ENCODE data around the gene RBM19. TPM values are rescaled to one million over a fixed set of nuclear protein-coding genes. Genes with fewer than 3 reads are reported as not detected.

RBM19 gene
- total and polyA plus RNA-seq, 2 of the 4 experiments (the other 2 are of a cell fraction): 18.7 to 19.2 TPM

- TF ChIP-seq MAZ (IDR thresholded peaks at IDR 0.05; ENCODE audit: borderline replicate concordance, low read depth, low read length) (no peak), MAFK (IDR thresholded peaks at IDR 0.05; ENCODE audit: low read depth, low read length) (no peak), MXI1 (IDR thresholded peaks at IDR 0.05; ENCODE audit: borderline replicate concordance, low read depth, low read length) (no peak), RAD21 (IDR thresholded peaks at IDR 0.05; ENCODE audit: low read length) (no peak), RFX5 (IDR thresholded peaks at IDR 0.05; ENCODE audit: low read depth, low read length) (no peak), CHD1 (IDR thresholded peaks at IDR 0.05; ENCODE audit: low read depth, low read length) (no peak), USF2 (IDR thresholded peaks at IDR 0.05; ENCODE audit: low read depth, low read length) (no peak), SMC3 (IDR thresholded peaks at IDR 0.05; ENCODE audit: low read depth, low read length) (no peak), ELK1 (IDR thresholded peaks at IDR 0.05; ENCODE audit: borderline replicate concordance, low read depth, low read length) (no peak), RCOR1 (IDR thresholded peaks at IDR 0.05; ENCODE audit: insufficient replicate concordance, low read length) (no peak), POLR2A (IDR thresholded peaks at IDR 0.05; ENCODE audit: low read depth, low read length) (no peak)
- dilution Hi-C loops (cut with HindIII; ENCODE audit: low sequenced_read_pairs, unreplicated experiment): no loop called here
- DNase-seq: no peak
- Histone ChIP-seq H2AFZ (replicated peaks; ENCODE audit: low read length, poor library complexity) (no peak overlapping the region), H3K18ac (ENCODE audit: low read depth, low read length) (no peak overlapping the region), H3K14ac (replicated peaks; ENCODE audit: low read depth, low read length) (no peak overlapping the region), H3K27ac (ENCODE audit: insufficient read depth, low read length) (no peak overlapping the region), H4K91ac (ENCODE audit: insufficient read depth, low read depth, low read length) (no peak overlapping the region), H3K9me3 (ENCODE audit: control insufficient read depth, insufficient read depth, low read length) (no peaks in the 10 kb centered on the region), H3K4me1 (ENCODE audit: control insufficient read depth, insufficient read depth, low read length) (peaks cover 12% of the 10 kb centered on the region), H3K56ac (ENCODE audit: extremely low read depth, insufficient read depth, low read length) (no peak overlapping the region), H3K27me3 (ENCODE audit: control insufficient read depth, insufficient read depth, low read length) (no peaks in the 10 kb centered on the region), H3K9me1 (ENCODE audit: insufficient read depth, low read length) (peaks cover 17% of the 10 kb centered on the region; the same call in 1 of the 2 replicates), H4K8ac (ENCODE audit: low read depth in 2 of 2, low read length in 2 of 2) (no peak overlapping the region), H2AK5ac (ENCODE audit: low read depth, low read length) (no peak overlapping the region), H3K4me3 (ENCODE audit: insufficient read depth, low read depth, low read length) (no peak overlapping the region), H3K9ac (ENCODE audit: low read depth, low read length) (no peak overlapping the region), H2AK9ac (replicated peaks; ENCODE audit: low read depth, low read length, poor library complexity) (no peak overlapping the region), H2BK20ac (ENCODE audit: low read depth, low read length) (no peak overlapping the region), H3K4me2 (ENCODE audit: low read depth, low read length) (no peak overlapping the region), H3K23ac (ENCODE audit: low read depth, low read length) (no peak overlapping the region), H4K5ac (ENCODE audit: low read depth, low read length) (no peak overlapping the region), H3K4ac (ENCODE audit: low read depth, low read length) (no peak overlapping the region), H3K36me3 (ENCODE audit: control insufficient read depth, insufficient read depth, low read length) (no peaks in the 10 kb centered on the region), H2BK15ac (ENCODE audit: low read depth, low read length) (no peak overlapping the region), H3K79me1 (ENCODE audit: low read depth in 1 of 2, low read length in 2 of 2) (peaks cover 0 to 4% of the 10 kb centered on the region in 2 experiments; a peak in 1 of 4 replicates), H2BK5ac (ENCODE audit: low read depth, low read length, poor library complexity, severe bottlenecking) (no peak overlapping the region), H2BK120ac (ENCODE audit: low read depth, low read length) (no peak overlapping the region), H4K20me1 (ENCODE audit: insufficient read depth, low read length) (no peaks in the 10 kb centered on the region)
- intact Hi-C loops (cut with micrococcal nuclease): no loop called here
- no peak for ATAC-seq (ENCODE audit: low read depth)
- POLR2A ChIA-PET (ENCODE audit: unreplicated experiment): no interaction called here
- WGBS, 2 experiments (ENCODE audit: extremely low coverage in 2 of 2, insufficient read length in 1 of 2): no CpG with 5 or more reads among the region's 1 CpG
- BruUV-seq (replicated peaks): no TSS peak
- in situ Hi-C loops (cut with MboI; ENCODE audit: low sequenced_read_pairs): no loop called here
- CTCF ChIA-PET: interaction anchor here (0.7 kb wide), 1 partner anchor 39 kb away, joined by 3 read pairs; no protein-coding TSS in a partner anchor
Measured at GRCh38 chr12:113866496-113866895, 99.6 kb downstream of the RBM19 start.
